Osteocyte (in vitro differentiated cells): ENCODE results near the gene DTL. TPM values are rescaled to one million over a fixed set of nuclear protein-coding genes. Genes with fewer than 3 reads are reported as not detected.

Experiments
- DNase-seq: peaks from one replicate; pipeline ENCODE4 v3.0.0; 2021; ENCODE audit warnings: mixed read lengths; ENCODE audit not compliant: unreplicated experiment; ENCODE audit errors: extremely low spot score
- H3K27ac Mint-ChIP-seq: one replicate; pipeline ENCODE4 v1.8.0; 2021; ENCODE audit warnings: mild to moderate bottlenecking, mixed read lengths; ENCODE audit not compliant: unreplicated experiment
- H3K27me3 Mint-ChIP-seq: one replicate; pipeline ENCODE4 v1.8.0; 2021; ENCODE audit warnings: mixed read lengths; ENCODE audit not compliant: unreplicated experiment
- H3K36me3 Mint-ChIP-seq: one replicate; pipeline ENCODE4 v1.8.0; 2021; ENCODE audit warnings: mixed read lengths; ENCODE audit not compliant: unreplicated experiment
- H3K4me1 Mint-ChIP-seq: one replicate; pipeline ENCODE4 v1.8.0; 2021; ENCODE audit warnings: mixed read lengths; ENCODE audit not compliant: unreplicated experiment
- H3K4me3 Mint-ChIP-seq: one replicate; pipeline ENCODE4 v1.8.0; 2021; ENCODE audit warnings: mild to moderate bottlenecking, moderate library complexity, mixed read lengths; ENCODE audit not compliant: unreplicated experiment
- H3K9me3 Mint-ChIP-seq: one replicate; pipeline ENCODE4 v1.8.0; 2021; ENCODE audit warnings: mixed read lengths; ENCODE audit not compliant: unreplicated experiment
- total RNA-seq: library from RNA; stranded (reverse); gene quantifications from 2 replicates; pipeline ENCODE4 v1.2.1, GENCODE V29; 2021
- TF ChIP-seq, protein P1 (sequence below): fragments of 200-600 bp; sonication (generic); IDR thresholded peaks from 2 replicates; pipeline ENCODE4 v1.5.0; 2021; ENCODE audit warnings: antibody characterized with exemption, mild to moderate bottlenecking, moderate library complexity

The DTL gene
- total RNA-seq, 1 donor from 2014 or later: 6.7 TPM

GRCh38 chr1:212074313-212074712 is 38.8 kb downstream of the DTL start:
- Mint-ChIP-seq H3K36me3 (peaks cover 3% of the 10 kb centered on the region), H3K4me3 (no peak overlapping the region), H3K9me3 (no peaks in the 10 kb centered on the region), H3K4me1 (no peaks in the 10 kb centered on the region), H3K27me3 (no peaks in the 10 kb centered on the region), H3K27ac (no peak overlapping the region)
- no peak for DNase-seq
- TF ChIP-seq, protein P1, sequence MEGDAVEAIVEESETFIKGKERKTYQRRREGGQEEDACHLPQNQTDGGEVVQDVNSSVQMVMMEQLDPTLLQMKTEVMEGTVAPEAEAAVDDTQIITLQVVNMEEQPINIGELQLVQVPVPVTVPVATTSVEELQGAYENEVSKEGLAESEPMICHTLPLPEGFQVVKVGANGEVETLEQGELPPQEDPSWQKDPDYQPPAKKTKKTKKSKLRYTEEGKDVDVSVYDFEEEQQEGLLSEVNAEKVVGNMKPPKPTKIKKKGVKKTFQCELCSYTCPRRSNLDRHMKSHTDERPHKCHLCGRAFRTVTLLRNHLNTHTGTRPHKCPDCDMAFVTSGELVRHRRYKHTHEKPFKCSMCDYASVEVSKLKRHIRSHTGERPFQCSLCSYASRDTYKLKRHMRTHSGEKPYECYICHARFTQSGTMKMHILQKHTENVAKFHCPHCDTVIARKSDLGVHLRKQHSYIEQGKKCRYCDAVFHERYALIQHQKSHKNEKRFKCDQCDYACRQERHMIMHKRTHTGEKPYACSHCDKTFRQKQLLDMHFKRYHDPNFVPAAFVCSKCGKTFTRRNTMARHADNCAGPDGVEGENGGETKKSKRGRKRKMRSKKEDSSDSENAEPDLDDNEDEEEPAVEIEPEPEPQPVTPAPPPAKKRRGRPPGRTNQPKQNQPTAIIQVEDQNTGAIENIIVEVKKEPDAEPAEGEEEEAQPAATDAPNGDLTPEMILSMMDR: no peak

GRCh38 chr1:212074856-212075255 is 39.3 kb downstream of the DTL start:
- Mint-ChIP-seq H3K27ac (no peak overlapping the region), H3K4me1 (peaks cover 5% of the 10 kb centered on the region), H3K9me3 (no peaks in the 10 kb centered on the region), H3K36me3 (peaks cover 3% of the 10 kb centered on the region), H3K27me3 (no peaks in the 10 kb centered on the region), H3K4me3 (no peak overlapping the region)
- TF ChIP-seq, protein P1: no peak
- no peak for DNase-seq

- Mint-ChIP-seq H3K9me3 (no peaks in the 10 kb centered on the region), H3K4me1 (peaks cover 7% of the 10 kb centered on the region), H3K27ac (no peak overlapping the region), H3K27me3 (no peaks in the 10 kb centered on the region), H3K4me3 (no peak overlapping the region), H3K36me3 (peaks cover 3% of the 10 kb centered on the region)
- TF ChIP-seq, protein P1: no peak
- DNase-seq: no peak
These were observed 41.5 kb downstream of the DTL start for GRCh38 chr1:212077028-212077427.

DNA sequence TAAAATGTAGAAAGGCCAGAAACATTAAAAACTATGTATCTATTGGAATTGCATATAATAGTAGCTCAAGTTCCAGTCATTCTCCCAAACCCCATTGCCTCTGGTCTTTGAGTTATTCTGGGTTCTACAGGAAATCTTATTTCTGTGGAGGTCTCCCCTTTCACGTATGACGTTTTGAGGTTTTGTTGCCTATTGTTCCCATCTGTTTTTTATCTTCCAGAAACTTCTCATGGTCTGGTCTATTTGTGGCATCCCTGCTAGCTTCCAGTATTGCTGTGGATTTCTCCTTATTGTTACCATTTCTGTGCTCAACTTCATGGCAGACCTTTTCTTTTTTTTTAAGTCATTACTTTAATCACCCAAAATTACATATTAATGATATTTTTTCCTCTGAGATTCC is 43.3 kb downstream of the DTL start:
- Mint-ChIP-seq H3K4me1 (peaks cover 7% of the 10 kb centered on the region), H3K27me3 (no peaks in the 10 kb centered on the region), H3K27ac (no peak overlapping the region), H3K36me3 (peaks cover 3% of the 10 kb centered on the region), H3K4me3 (no peak overlapping the region), H3K9me3 (no peaks in the 10 kb centered on the region)
- no peak for DNase-seq
- TF ChIP-seq, protein P1: no peak

DNA sequence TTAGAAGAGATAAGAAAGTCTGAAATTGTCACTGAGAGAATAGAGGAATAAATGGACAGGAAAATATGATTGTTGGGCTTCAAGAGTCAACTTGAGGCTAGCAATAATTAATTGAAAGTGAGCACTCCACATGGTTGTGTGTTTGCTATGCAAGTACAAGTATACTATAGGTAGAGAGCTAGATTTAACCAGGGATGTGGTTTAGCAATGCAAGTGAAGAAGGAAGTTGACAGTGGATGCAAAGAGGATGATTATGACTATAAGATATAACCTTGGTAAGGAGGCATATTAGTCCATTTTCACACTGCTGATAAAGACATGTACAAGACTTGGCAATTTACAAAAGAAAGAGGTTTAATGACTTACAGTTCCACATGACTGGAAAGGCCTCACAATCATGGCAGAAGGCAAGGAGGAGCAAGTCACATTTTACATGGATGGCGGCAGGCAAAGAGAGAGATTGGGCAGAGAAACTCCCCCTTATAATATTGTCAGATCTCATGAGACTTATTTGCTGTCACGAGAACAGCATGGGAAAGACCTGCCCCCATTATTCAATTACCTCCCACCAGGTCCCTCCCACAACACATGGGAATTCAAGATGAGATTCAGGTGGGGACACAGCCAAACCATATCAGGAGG is 47.3 kb downstream of the DTL start:
- DNase-seq: no peak
- no peak overlapping the region for H3K4me3 Mint-ChIP-seq
- peaks cover 2% of the 10 kb centered on the region for H3K36me3 Mint-ChIP-seq
- no peak overlapping the region for H3K27ac Mint-ChIP-seq
- no peaks in the 10 kb centered on the region for H3K9me3 Mint-ChIP-seq
- peaks cover 13% of the 10 kb centered on the region for H3K4me1 Mint-ChIP-seq
- TF ChIP-seq, protein P1: no peak
- H3K27me3 Mint-ChIP-seq: no peaks in the 10 kb centered on the region
